Activated T-cell treated with anti-CD3 and anti-CD28 coated beads, Interleukin-2, amount 50 U/mL, for 48 hours (primary cell): ENCODE data around the gene C6orf118.
A peak's percentile ranks its signal among the peaks of the same experiment; 100 is the strongest.

Experiments
- DNase-seq, 2 experiments: peaks; one replicate each; pipeline ENCODE4 v3.0.0-alpha.2; 2020

The C6orf118 gene

GRCh38 chr6:165308926-165309731 is at the start of gene C6orf118:
TSS of gene C6orf118 (minus strand) at chr6:165309605. CDS start at chr6:165309586, 19 bp downstream.
- DNase-seq = peak in 1 of 2 experiments; percentile 16

DNA sequence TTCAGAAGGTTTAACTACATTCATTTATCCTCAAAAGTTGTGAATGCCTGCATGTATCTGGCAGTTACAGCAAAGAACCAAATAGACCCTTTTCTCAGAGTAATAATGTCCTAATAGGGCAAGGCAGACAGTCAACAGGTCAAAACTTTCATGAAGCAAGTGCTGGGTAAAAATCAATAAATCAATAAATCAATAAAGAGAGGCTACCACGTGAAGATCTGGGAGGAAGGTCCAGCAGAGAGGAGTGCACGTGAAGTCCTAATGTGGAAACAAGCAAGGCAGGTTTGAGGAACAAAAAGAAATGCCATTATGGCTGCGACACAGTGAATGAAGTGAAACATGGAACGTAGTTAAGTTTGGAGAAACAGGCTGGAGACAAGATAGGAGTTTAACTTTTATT is 36.3 kb upstream of the C6orf118 start:
- no peak for DNase-seq

- no peak for DNase-seq
These were observed 31.1 kb upstream of the C6orf118 start for GRCh38 chr6:165340532-165340931.

DNA sequence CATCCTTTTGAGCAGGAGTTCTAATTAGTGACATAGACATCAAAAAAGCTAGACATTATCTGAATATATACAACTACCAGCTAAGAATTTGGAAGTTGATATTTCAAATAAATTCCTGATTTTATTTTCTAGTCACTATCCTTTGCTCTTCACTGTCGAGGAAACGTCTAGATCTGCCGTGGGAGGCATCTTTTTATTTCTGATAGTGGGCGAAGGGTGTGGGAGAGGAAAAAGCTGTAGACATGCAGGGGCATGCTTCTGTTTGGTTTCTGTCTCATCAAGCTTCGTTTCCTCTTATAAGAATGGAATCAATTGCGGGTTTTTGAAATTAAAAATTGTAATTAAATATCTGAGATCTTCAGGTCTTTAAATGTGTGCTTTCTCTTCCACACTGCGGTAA is 16.2 kb upstream of the C6orf118 start:
- no peak for DNase-seq

- no peak for DNase-seq
These were observed 12.2 kb upstream of the C6orf118 start for GRCh38 chr6:165321555-165322145.

- DNase-seq = no peak
These were observed 11.7 kb upstream of the C6orf118 start for GRCh38 chr6:165321150-165321549.

DNA sequence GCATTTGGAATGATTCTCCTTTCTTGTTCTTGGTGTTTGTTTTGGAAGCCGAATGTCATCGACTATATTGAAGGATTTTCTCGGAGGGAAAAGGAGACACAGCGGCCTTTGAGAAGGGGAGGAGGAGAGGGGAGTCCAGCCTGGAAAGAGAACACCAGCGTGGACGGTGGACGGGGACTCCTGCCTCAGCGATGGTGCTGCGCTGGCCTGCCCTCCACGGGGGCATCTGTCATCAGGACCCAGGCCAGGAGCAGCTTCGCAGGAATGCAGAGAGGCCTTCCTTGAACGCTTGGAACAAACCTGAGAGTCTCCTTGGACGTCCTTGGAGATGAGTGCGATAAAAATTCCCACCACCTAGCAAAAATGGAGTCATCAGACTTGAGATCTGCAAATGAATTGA is 8.3 kb upstream of the C6orf118 start:
- DNase-seq = no peak

DNA sequence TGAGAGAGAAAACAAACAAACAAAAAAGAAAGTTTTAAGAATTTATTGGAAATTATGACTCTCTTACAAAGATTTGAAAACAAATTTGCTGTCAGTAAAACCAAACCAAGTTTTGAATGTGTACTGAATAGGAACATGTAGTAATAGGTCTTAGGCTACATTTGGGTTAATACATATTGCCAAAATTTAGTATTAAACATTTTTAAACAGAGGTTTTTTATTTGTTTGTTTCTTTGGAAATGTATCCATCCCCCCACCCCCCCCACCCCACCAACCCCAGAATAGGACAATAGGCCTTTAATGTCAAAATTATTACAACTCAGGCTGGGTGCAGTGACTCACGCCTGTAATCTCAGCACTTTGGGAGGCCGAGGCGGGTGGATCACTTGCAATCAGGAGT is 2.5 kb downstream of the C6orf118 start:
- no peak for DNase-seq

GRCh38 chr6:165301372-165302246 is 7.8 kb downstream of the C6orf118 start:
- no peak for DNase-seq

DNA sequence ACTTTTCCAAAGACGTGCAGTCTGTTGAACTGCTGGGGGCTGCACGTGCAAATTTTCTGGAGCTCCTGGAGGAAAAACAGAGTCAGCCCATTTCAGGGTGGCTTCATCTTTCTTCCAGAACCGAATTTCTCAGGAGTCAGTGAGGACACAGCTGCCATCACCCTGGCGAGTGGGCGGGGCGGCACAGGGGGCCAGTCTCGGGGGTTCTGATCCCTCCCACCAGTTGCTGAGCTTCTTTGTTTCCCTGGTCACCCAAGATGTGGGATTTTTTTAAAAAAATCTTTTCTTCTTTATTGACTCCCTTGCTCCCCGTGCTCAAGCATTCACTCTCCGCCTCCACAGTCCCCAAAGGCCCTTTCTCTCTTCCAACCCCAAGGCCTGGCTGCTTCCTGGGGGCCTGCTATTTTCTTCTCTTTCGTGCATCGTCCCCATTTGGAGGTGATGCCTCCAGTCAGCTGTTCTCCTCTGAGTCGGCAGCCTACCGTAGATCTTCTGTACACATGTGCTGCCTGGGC is 8.9 kb downstream of the C6orf118 start:
- DNase-seq = no peak

DNA sequence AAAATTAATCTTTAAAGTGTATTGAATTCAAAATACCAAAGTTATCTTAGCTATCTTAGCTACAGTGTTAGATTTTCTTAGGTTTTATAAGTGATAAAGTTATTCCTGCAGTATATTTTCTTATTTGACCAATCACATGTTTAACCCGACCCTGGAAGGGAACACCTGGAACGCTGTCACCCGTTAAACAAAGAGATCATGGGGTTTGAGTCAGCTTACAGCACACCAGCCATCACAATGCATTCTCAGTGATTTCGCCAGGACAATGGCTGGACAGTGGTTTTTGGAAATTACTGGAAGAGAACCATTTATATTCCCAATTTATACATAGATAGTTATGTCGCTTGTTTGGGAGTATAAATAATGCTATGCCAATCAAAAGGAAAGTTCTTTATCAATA is 10.5 kb downstream of the C6orf118 start:
- DNase-seq = no peak

DNA sequence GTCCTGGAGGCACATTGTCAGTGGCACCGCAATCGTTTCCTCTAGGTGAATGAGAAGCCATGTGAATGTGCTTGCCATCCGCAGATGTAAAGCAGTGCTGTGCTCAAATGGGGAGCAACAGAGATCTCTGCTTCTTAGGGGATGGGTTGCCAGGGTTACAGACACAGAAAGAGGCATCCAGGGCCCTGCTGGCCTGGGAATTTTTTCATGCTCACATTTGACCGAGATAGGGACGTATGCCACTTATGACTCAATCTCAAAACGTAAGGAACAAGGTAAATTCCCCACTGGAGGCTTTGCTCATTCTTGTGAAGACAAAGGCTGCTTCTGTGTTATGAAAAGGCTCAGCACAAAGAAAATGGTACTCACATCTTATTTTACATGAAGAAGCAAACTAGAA is 11.0 kb downstream of the C6orf118 start:
- DNase-seq = no peak

- DNase-seq = no peak
These were observed 16.7 kb downstream of the C6orf118 start for GRCh38 chr6:165292657-165293056.

DNA sequence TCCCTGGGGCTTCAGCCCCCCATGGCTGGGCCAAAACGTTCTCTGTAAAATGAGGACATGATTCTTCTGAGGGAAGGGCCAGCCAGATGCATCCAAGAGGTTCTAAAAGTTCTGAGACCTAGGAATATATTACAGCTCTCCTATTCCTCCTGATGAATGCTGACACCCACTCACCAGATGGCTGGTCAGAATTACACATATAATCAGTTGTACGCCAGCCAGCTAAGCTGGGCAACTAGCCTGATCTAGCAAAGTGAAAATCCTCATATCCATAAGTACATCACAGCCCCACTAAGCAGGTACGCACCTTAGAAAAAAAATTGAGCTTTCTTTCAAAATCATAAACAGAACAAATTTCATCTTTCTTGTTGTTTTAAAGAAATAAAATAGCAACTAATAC is 34.8 kb downstream of the C6orf118 start:
- no peak for DNase-seq

DNA sequence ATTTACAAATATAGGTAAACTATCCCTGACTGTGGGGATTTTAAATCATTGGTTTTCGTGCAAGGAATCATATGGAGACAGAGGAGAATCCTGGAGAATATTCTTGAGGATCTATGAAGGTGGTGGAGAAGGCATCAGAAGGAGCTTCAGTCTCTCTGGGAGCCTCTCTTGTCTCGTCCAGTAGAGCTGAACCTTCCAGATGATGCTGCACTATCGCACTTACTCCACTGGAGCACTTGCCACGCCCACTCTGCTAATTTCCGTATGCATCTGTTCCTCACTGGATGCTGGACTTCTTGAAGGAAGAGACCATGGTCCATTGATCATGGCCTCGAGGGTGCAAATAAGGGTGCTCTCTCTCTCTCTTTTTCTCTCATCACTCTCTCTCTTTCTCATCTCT is 36.8 kb downstream of the C6orf118 start:
- DNase-seq = no peak

GRCh38 chr6:165268987-165269386 is 40.4 kb downstream of the C6orf118 start:
- DNase-seq = no peak

GRCh38 chr6:165266621-165267020 is 42.8 kb downstream of the C6orf118 start:
- DNase-seq = no peak

DNA sequence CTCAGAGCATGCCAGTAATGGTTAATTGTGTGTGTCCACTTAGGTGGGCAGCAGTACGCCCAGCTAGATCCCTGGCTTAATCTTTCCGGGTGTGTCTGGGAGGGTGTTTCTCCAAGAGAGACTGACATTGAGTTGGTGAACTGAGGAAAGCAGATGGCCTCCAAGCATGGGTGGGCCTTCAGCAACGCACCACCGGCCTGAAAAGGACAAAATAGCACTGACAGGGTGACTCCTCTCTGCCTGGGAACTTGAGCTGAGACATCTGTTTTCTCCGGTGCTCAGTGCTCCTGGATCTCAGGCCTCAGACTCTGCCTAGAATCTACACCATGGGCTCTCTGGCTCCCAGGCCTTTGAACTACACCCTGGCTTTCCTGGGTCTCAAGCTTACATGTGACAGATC is 43.2 kb downstream of the C6orf118 start:
- DNase-seq = no peak

- DNase-seq = no peak
These were observed 48.9 kb downstream of the C6orf118 start for GRCh38 chr6:165260462-165260861.

DNA sequence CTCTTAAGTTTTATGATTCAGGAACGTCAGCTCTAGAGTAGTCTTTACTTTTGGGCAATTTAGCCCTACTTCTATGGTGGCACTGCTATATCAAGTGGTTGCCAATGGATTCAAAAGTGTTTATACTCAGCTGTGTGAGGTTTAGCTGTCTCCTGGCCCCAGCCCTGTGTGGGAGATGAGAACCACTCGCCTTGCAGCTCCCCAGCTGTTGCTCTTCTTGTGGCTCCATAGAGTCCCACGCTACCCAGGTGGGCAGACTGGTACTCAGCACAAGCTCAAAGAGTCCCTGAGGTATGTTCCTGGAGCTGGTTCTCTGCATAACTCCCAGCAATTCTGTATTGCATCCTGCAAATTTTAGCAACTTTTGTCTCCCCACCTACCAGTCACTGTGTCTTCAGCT is 59.6 kb downstream of the C6orf118 start:
- DNase-seq = no peak

- no peak for DNase-seq
These were observed 63.7 kb downstream of the C6orf118 start for GRCh38 chr6:165245701-165246100.

DNA sequence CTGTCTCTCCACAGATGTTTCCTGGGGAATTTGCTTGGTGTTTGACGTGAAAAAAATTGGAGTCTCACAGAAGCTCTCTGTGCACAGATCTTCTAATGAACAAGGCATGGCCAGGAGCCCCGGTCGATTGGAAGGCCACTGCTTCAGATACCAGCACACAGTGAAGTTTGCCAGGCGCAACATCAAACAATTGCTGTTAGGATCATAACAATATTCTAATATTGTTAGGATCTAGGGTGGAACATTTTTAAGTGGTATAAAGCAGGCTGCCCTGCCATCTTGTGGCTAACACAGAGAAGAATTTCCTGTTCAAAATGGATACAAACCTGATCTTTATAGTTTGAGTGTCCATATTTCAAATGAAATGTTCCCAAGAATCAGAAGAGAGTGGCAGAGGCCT is 64.1 kb downstream of the C6orf118 start:
- DNase-seq = no peak

GRCh38 chr6:165244524-165245247 is 64.7 kb downstream of the C6orf118 start:
- no peak for DNase-seq
